Muscle of back (tissue), 13 donors: Measurements from ENCODE around the gene PDK2. TPM values are rescaled to one million over a fixed set of nuclear protein-coding genes. Genes with fewer than 3 reads are reported as not detected.
A peak's percentile ranks its signal among the peaks of the same experiment; 100 is the strongest.

Source experiments
- DNase-seq, 3 donors: peaks; one replicate each; pipeline versions ENCODE4 v3.0.0 to v3.0.0-alpha.2; 2013
- long read RNA-seq, 9 donors: transcript quantifications; one replicate each; lab custom pipeline, GENCODE V29; 2026
- polyA plus RNA-seq, 10 donors: library from polyadenylated mRNA; unstranded; fragments of 120-200 nt; gene quantifications; one replicate each; pipeline ENCODE4 v1.2.1, GENCODE V29; 2013; ENCODE audit not compliant: insufficient read length in 10 of 10

The PDK2 gene
- polyA plus RNA-seq = 10 to 100 TPM; 39.8 to 69.0 (median 50.6) TPM
- long read RNA-seq, donor 1, transcript PDK2-206 (4 exons, 865 nt) = major isoform, 5 of 11 reads
- long read RNA-seq, donor 1, partial matches to known transcripts = 0 of 11 reads
- long read RNA-seq, donor 1, other reads (novel, unspliced or antisense) = 0 of 11 reads
- long read RNA-seq, donor 2, transcript PDK2-206 (4 exons, 865 nt) = minor isoform, 5 of 20 reads
- long read RNA-seq, donor 2, transcript PDK2-203 (11 exons, 3,440 nt) = major isoform, 9 of 20 reads
- long read RNA-seq, donor 2, partial matches to known transcripts = 6 of 20 reads
- long read RNA-seq, donor 2, other reads (novel, unspliced or antisense) = 0 of 20 reads
- long read RNA-seq, donor 3 = 0 reads
- long read RNA-seq, donor 4, partial matches to known transcripts = 0 of 5 reads
- long read RNA-seq, donor 4, other reads (novel, unspliced or antisense) = 0 of 5 reads
- long read RNA-seq, donor 5, transcript PDK2-203 (11 exons, 3,440 nt) = major isoform, 8 of 31 reads
- long read RNA-seq, donor 5, transcript PDK2-206 (4 exons, 865 nt) = minor isoform, 6 of 31 reads
- long read RNA-seq, donor 5, partial matches to known transcripts = 15 of 31 reads
- long read RNA-seq, donor 5, other reads (novel, unspliced or antisense) = 0 of 31 reads
- long read RNA-seq, donor 6, transcript PDK2-203 (11 exons, 3,440 nt) = major isoform, 17 of 29 reads
- long read RNA-seq, donor 6, transcript PDK2-206 (4 exons, 865 nt) = minor isoform, 6 of 29 reads
- long read RNA-seq, donor 6, partial matches to known transcripts = 5 of 29 reads
- long read RNA-seq, donor 6, other reads (novel, unspliced or antisense) = 0 of 29 reads
- long read RNA-seq, donor 7, transcript PDK2-203 (11 exons, 3,440 nt) = major isoform, 5 of 8 reads
- long read RNA-seq, donor 7, partial matches to known transcripts = 0 of 8 reads
- long read RNA-seq, donor 7, other reads (novel, unspliced or antisense) = 0 of 8 reads
- long read RNA-seq, donor 8, partial matches to known transcripts = 0 of 6 reads
- long read RNA-seq, donor 8, other reads (novel, unspliced or antisense) = 0 of 6 reads
- long read RNA-seq, donor 9, partial matches to known transcripts = 0 of 5 reads
- long read RNA-seq, donor 9, other reads (novel, unspliced or antisense) = 0 of 5 reads

DNA sequence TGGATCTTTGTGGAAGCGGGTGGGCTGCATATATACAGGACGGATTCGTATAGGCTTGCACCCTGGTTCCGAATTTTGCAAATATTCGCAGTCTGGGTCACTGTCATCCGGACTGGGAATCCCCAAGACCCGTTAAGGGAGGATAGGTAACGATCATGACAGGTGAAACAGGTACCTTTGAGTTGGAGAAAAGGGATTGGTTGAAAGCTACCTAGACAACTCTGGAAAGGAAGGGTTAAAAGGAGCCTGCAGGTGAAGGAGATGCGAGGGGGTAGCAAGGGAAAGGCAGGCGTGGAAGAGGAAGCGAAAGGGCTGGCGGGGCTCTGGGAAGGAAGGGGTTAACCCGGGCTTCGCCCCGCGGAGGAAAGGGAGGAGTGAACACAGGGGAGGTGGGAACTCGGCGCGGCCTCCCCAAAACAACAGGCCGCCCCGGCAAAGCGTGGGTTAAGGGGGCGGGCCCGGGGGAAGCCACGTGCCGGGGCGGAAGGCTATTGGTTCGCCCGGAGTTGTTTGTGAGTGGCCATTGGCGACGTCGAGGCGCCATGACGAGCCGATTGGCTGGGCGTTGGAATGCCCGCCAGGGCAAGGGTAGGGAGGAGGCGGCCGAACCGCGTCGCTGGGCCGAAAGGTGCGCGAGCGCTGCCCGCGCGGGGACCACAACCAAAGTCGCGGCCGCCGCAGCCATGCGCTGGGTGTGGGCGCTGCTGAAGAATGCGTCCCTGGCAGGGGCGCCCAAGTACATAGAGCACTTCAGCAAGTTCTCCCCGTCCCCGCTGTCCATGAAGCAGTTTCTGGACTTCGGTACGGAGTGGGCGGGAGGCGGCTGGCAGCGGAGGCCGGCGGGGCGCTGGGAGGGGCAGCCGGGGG, at the start of gene PDK2:
Gene PDK2, plus strand, starts transcription at position 599 of the 867 bp plus-strand sequence. Its CDS starts 85 bp downstream, at position 684.
- peak; percentile 96 to 99 (median 97) for DNase-seq

DNA sequence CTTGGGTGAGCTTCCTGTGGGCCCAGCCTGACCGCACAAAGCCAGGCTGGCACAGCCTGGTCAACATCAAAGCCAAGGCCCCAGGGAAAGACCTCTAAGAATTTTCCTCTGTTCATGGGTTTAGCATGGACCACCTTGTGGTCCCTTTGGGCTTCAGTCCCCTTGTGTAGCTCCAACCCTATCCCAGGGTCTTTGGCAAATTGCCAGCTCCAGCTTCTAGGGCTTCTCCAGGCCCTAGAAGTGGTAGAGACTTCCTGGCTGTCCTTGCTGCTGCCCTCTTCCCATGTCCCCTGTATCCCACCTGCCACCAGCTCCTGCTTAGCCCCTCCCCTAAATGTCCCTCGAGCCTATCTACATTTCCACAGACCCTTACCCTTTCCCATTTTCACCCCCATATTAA, 49.0 kb upstream of the PDK2 start:
- no peak for DNase-seq

- no peak for DNase-seq
Observed at GRCh38 chr17:50046667-50047066, 48.5 kb upstream of the PDK2 start.

- DNase-seq = no peak
Observed at GRCh38 chr17:50047083-50047482, 48.1 kb upstream of the PDK2 start.

DNA sequence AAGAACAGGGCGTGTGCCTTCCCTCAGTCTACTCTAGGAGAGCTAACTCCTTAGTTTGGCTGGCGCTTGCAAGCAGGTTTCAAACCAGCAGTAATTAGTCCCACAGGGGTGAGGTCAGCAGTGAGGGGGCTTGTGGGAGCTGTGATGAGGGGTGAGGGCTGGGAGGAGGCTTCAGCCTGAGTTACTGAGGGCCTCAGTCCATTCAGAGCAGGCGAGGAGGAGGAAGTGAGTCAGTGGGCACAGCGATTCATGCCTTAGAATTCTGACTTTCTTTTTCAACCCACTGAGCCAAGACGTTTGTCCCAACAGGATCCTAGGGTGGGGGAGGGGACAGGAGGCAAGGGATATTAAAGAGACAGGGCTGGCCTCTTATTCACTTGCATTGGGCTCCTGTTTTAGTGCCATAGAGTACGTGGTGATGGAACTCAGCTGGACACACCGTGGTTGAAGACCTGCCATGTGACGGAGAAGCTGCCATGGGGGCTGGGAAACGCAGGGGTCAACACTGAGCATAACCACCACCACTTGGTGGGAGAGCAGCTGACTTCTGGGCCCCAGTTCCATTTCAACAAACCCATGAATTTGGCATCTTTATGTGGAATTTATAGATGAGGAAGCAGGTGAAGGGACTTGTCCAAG, 47.5 kb upstream of the PDK2 start:
- peak in 1 of 3 donors; percentile 73 for DNase-seq

DNA sequence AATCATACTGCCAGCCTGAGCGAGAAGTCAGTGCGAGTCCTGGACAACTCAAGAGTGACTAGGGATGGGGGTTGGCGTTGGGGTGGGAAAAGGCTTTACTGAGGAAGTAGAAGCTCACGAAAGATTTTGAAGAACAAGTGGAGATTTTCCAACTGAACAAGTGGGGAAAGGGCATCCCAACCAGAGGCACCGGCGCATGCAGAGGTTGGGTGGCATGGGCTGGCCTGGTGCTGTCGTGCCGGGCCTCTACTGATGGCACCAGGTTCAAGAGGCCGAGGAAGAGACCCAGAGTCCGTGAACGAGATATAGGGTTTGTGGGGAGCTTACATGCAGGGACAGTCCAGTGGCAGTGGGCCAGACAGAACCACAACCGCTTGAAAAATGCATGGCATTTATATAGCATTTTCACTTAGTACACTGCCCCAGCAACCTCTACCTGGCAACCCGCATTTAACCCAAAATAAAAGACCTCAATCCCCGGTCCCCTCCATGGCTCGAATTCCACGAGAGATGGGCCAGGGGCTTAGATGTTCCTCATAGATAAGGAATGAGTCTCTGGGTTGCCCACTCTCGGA, 46.9 kb upstream of the PDK2 start:
- DNase-seq = no peak

GRCh38 chr17:50048988-50049387, 46.2 kb upstream of the PDK2 start:
- DNase-seq = no peak

DNA sequence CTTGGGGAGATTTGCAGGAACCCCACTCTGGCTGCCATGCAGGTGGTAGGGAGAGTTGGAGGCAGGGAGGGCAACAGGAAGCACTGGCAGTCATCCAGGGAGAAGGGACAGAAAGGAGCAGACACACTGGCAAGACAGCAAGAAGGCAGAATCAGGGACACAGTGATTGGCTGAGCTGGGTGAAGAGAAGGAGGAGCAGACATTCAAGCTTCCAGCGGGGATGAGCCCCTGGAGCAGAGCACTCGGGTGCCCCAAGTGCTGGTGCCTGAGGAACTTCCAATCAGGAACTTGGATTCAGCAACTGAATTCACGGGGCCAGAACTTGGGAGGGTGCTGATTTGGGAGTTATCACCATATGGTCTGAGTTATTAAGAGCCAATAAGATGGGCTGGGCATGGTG, 45.5 kb upstream of the PDK2 start:
- no peak for DNase-seq

- DNase-seq = no peak
Observed at GRCh38 chr17:50050431-50051032, 44.6 kb upstream of the PDK2 start.

DNA sequence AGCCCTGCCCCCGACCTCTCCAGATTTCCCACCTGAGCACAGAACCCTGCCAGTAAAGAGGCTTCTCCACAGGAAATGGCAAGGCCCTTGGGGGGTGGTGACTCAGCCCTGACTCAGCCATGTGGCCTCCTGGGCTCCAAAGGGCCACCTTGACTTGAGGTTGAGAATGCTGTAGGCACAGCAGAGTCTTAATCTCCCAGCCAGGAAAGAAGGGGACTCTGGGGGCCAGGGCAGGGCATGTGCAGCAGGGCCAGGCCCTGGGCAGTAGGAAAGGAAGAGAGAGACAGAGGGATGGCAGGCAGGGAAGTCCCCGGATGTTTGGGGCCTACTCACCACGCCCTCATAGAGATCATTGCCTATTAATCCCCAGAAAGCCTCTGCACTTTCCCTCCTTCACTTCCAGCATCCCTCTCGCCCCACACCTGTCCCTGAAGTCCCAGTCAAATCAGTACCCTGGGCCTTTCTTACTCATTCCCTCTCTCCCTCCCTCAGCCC, 44.0 kb upstream of the PDK2 start:
- peak in 1 of 3 donors; percentile 74 for DNase-seq

GRCh38 chr17:50051606-50052005, 43.5 kb upstream of the PDK2 start:
- no peak for DNase-seq

DNA sequence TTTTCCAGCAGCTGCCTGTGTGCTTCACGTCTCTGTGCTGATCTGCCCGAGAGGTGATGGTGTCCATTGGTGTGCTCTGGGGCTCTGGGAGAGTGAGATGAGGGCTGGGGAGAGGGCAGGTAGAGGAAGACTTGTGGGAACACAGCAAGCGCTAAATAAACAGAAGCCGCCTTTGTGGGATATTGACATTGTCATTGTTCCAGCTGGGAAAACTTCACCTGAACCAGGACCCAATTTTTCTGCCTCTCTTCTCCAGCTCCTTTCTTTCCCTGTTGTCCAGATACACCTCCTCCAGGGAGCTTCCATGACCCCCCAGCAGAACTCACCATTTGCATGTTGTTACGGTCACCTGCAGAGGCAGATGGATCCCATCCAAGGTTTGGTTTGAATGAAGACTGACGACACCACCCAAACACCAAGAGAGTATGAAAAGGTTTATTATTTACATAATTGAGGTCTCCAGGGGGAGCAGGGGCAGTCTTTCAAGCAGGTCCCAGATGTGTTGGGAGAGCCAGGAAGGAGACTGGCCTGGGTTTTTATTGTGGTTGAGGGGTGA, 42.8 kb upstream of the PDK2 start:
- DNase-seq = no peak

GRCh38 chr17:50052822-50053653, 42.1 kb upstream of the PDK2 start:
- no peak for DNase-seq

GRCh38 chr17:50053654-50053960, 41.5 kb upstream of the PDK2 start:
- no peak for DNase-seq

GRCh38 chr17:50055055-50055425, 40.1 kb upstream of the PDK2 start:
- peak in 1 of 3 donors; percentile 33 for DNase-seq

- DNase-seq = peak in 2 of 3 donors; percentile 62 to 82
Observed at GRCh38 chr17:50055426-50056216, 39.5 kb upstream of the PDK2 start, which contains the start of gene ITGA3. Gene ITGA3, plus strand, starts transcription at chr17:50056110. Its CDS starts 330 bp downstream, at chr17:50056440.

DNA sequence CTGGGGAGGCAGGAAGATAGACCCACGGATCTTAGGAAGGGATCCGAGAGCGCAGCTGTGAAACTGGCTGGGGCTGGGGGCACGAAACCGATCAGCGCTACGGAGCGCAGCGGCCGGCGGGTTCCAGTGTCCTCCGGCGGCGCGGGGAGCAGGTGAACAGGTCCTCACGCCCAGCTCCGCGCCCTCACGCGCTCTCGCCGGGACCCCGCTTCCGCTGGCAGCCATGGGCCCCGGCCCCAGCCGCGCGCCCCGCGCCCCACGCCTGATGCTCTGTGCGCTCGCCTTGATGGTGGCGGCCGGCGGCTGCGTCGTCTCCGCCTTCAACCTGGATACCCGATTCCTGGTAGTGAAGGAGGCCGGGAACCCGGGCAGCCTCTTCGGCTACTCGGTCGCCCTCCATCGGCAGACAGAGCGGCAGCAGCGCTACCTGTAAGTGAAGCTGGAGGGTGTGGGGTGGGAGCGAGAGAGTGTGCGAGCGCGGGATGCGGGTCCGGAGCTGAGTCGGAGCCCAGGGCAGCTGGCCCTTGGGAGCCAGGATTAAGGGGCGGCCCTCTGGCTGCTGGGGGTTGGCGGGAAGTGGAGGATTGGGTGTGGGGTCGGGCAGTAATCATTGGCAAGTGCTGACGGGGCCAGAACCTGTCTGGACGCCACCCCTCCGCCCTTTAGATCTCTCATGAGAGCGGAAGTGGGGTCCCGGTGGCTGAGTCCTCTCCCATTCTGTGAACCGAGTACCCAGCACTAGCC, 38.8 kb upstream of the PDK2 start:
- DNase-seq = peak in 1 of 3 donors; percentile 68
